NCI-H2107 treated with DMSO at 0.1 percent for 48 hours (cell line): ENCODE data around the gene ZNF816.
"Not testable (repeated sequence)": the region's sequence is repeated elsewhere in the genome, so short reads cannot be mapped to it uniquely, and the experiment has no call there.

Experiments
- DNase-seq: peaks from one replicate; lab custom pipeline; 2025; ENCODE audit not compliant: unreplicated experiment; lab: John Stamatoyannopoulos, UW

The ZNF816 gene

GRCh38 chr19:52961981-52962380 lies 700 bp downstream of the ZNF816 start:
- DNase-seq: no peak

GRCh38 chr19:52959613-52960295 lies 2.9 kb downstream of the ZNF816 start:
- no peak for DNase-seq

GRCh38 chr19:52957591-52957990 lies 5.1 kb downstream of the ZNF816 start:
- no peak for DNase-seq

GRCh38 chr19:52956917-52957316 lies 5.8 kb downstream of the ZNF816 start:
- DNase-seq: no peak

GRCh38 chr19:52949422-52949821 lies 13.3 kb downstream of the ZNF816 start:
- no peak for DNase-seq

GRCh38 chr19:52948025-52948770 lies 14.5 kb downstream of the ZNF816 start:
- no peak for DNase-seq

GRCh38 chr19:52946322-52947310 lies 16.1 kb downstream of the ZNF816 start:
- DNase-seq: no peak

GRCh38 chr19:52945652-52946321 lies 16.9 kb downstream of the ZNF816 start:
- DNase-seq: no peak

GRCh38 chr19:52944703-52945493 lies 17.8 kb downstream of the ZNF816 start:
- DNase-seq: not testable (repeated sequence)

GRCh38 chr19:52943884-52944643 lies 18.6 kb downstream of the ZNF816 start:
- DNase-seq: no peak

- DNase-seq: no peak
These were observed 19.4 kb downstream of the ZNF816 start for GRCh38 chr19:52943134-52943883.

GRCh38 chr19:52942386-52943133 lies 20.1 kb downstream of the ZNF816 start:
- DNase-seq: no peak

- no peak for DNase-seq
These were observed 20.7 kb downstream of the ZNF816 start for GRCh38 chr19:52941941-52942385.

GRCh38 chr19:52941523-52941922 lies 21.2 kb downstream of the ZNF816 start:
- not testable (repeated sequence) for DNase-seq

GRCh38 chr19:52940905-52941304 lies 21.8 kb downstream of the ZNF816 start:
- not testable (repeated sequence) for DNase-seq

GRCh38 chr19:52938761-52939160 lies 23.9 kb downstream of the ZNF816 start:
- DNase-seq: no peak

- DNase-seq: no peak
These were observed 25.7 kb downstream of the ZNF816 start for GRCh38 chr19:52936954-52937325.
